Hematopoietic multipotent progenitor cell treated with erythropoietin and hydrocortisone succinate and interleukin-3 and kit ligand, for 4 days (in vitro differentiated cells): ENCODE results near the gene ABHD12B.
"Not testable (repeated sequence)": the region's sequence is repeated elsewhere in the genome, so short reads cannot be mapped to it uniquely, and the experiment has no call there.

Experiments
- DNase-seq: peaks from one replicate; pipeline ENCODE4 v3.0.0-alpha.2; 2015

Gene ABHD12B

GRCh38 chr14:50937325-50937724, 65.5 kb downstream of the ABHD12B start:
- peak; percentile 65 for DNase-seq

- no peak for DNase-seq
These were observed 65.9 kb downstream of the ABHD12B start for GRCh38 chr14:50937800-50938199.

- peak; percentile 52 for DNase-seq
These were observed 69.3 kb downstream of the ABHD12B start for GRCh38 chr14:50941151-50941550.

- DNase-seq, result not testable (repeated sequence)
These were observed 69.8 kb downstream of the ABHD12B start for GRCh38 chr14:50941638-50942037.

GRCh38 chr14:50943261-50943942, 71.5 kb downstream of the ABHD12B start:
- DNase-seq, result peak; percentile 49

- peak; percentile 88 for DNase-seq
These were observed 72.2 kb downstream of the ABHD12B start, which contains the start of gene PYGL for GRCh38 chr14:50943943-50944646. Gene PYGL (minus strand): TSS chr14:50944483. CDS start chr14:50944403, 80 bp downstream.

GRCh38 chr14:50944647-50945413, 73.0 kb downstream of the ABHD12B start:
- no peak for DNase-seq

- no peak for DNase-seq
These were observed 74.5 kb downstream of the ABHD12B start for GRCh38 chr14:50946234-50946935.

GRCh38 chr14:50947446-50947845, 75.6 kb downstream of the ABHD12B start:
- DNase-seq, result no peak

GRCh38 chr14:50948205-50948604, 76.4 kb downstream of the ABHD12B start:
- no peak for DNase-seq

- no peak for DNase-seq
These were observed 79.2 kb downstream of the ABHD12B start for GRCh38 chr14:50951032-50951431.

- DNase-seq, result peak; percentile 28
These were observed 81.6 kb downstream of the ABHD12B start for GRCh38 chr14:50953502-50953901.
